ENCODE data around the gene ZFYVE21.

ZFYVE21 gene

GRCh38 chr14:103737432-103738045, 21.9 kb downstream of the ZFYVE21 start:
- DNase-seq (ENCODE audit: low read depth) = no peak

DNA sequence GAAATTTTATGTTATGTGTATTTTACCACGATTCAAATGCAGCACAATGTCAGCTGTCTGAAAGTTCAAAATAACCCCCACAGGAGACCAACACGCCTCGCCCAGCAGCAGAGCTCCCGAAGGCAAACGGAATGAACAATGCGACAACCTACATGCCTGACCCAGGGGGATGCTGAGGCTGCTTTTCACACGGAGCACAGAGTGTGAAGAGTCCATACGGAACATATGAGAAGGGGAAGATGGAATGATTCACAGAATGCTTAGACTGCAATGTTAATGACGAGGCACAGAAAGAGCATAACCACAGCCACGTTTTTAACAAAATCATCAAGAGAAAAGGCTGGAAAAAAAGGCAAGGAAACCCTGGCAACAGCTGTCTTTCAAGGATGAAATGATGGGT, 22.6 kb downstream of the ZFYVE21 start:
- no peak for DNase-seq (ENCODE audit: low read depth)

GRCh38 chr14:103738701-103739451, 23.3 kb downstream of the ZFYVE21 start:
- DNase-seq (ENCODE audit: low read depth) = no peak

DNA sequence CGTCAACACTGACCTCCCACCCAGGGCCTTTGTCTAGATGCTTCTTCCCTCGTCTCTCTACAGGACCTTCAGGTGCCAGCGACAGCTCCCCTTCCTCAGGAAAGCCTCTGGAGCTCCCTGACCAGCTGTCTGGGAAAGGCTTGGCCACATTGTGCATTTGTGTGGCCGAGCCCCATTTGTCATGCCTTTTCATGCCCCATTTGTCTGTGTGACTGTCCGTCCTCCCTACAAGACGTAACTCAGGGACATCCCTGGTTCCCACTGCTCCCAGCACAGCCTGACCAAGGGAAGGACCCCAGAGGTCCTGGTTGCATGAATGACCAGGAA, 23.8 kb downstream of the ZFYVE21 start:
- DNase-seq (ENCODE audit: low read depth) = no peak

GRCh38 chr14:103739793-103740501, 24.3 kb downstream of the ZFYVE21 start:
- no peak for DNase-seq (ENCODE audit: low read depth)

DNA sequence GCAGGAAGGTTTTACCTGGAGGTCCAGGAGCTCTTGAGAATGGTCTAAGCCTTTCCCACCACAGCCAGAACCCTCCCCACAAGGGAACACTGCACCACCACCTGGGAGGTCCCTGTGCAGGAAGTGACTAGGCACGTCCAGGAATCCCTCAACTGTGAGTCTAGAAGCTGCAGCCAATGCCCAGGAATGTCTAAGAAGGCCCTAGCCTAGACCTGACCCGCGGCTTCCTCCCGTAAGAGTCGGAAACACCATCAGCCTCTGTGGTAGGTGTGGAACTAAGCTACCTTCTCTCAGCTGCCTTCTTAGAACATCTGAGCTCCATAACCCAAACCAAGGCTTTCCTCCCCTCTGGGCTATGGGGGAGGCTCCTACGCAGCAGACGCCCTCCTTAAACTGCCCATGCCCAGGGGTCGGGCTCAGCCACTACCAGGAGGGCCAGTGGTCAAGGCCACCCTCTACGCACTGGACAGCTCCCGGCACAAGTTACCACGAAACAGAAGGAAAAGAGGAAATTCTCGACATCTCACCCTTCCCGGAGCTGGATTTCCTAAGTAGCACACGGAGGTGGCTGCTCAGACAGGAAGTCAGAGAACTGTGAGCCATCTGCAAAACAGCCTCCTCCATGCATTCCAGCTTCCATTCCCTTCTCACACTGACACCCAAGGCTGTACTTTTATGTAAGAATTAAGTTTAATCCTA, 25.5 kb downstream of the ZFYVE21 start:
- no peak for DNase-seq (ENCODE audit: low read depth)

GRCh38 chr14:103741876-103742275, 26.3 kb downstream of the ZFYVE21 start:
- DNase-seq (ENCODE audit: low read depth) = no peak

GRCh38 chr14:103742499-103743255, 27.1 kb downstream of the ZFYVE21 start:
- no peak for DNase-seq (ENCODE audit: low read depth)

DNA sequence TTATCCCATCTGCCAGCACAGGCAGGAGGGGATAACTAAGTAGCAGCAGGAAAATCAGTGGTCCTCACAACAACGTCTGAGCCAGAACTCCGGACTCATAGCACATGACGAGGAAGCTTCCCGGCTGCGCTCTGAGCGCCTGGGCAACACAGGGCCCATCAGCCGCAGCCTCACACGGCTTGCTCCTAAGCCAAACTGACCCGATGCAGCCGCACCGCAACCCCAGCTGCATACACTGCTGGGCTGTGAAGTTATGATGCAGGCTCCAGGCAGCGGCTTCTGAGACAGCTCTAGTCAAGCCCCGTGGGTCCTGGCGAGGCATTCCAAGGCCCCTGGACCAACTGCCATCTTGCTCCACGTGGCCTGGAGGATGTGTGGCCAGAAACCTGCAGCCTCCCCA, 28.1 kb downstream of the ZFYVE21 start:
- DNase-seq (ENCODE audit: low read depth) = no peak

DNA sequence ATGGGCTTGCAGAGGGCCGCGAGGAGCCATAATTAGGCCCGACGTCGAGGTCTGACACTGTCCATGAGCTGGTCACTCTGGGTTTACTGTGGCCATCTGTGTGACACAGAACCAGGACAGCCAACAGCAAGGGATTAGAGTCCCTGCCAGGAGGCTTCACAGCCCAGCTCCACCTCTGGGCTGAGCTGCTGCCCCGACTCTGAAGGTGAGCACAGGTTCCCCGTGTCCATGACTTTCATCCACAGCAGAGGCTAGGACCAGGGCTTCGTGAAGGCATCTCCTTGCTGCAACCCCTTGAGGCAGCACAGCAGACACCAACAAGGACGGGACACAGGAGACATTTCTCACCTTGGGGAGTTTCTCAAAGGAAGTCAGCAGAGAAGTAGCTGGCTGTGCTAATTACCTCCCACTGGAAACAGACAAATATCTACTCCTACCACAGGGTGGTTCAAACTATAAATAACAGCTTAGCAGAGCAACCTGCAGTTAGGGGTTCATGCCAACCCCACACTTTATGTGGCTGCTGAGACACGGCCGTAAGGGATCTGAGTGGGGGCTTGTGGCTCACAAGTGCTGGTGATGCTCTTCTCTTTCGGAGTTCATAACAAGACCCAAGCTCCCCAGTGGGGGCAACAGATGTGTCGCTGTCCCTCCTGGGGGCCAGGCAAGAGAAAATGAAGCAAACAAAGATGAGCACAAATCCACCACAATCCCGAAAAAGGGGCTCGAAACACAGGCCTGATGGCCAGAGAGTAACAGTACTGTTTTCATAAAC, 29.2 kb downstream of the ZFYVE21 start:
- no peak for DNase-seq (ENCODE audit: low read depth)

GRCh38 chr14:103745424-103745823, 29.8 kb downstream of the ZFYVE21 start:
- no peak for DNase-seq (ENCODE audit: low read depth)

DNA sequence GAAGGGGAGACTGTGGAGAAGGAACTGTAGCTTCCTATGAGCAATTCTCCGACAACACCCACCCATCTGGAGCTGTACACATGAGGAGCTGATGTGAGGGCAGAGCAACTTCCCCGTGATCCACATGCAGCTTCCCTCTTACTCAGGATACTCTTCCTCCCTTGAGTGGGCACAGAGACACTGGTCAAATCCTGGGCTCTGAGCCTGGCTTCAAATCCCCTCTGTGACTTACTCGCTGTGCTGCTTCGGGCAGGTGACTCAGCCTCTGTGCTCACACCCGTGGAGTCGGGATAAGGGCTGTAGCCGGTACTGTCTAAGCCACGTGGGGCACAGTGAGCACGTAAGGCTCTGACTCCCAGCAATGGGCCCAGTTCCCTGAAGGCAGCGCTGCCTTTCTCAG, 31.1 kb downstream of the ZFYVE21 start:
- DNase-seq (ENCODE audit: low read depth) = no peak

DNA sequence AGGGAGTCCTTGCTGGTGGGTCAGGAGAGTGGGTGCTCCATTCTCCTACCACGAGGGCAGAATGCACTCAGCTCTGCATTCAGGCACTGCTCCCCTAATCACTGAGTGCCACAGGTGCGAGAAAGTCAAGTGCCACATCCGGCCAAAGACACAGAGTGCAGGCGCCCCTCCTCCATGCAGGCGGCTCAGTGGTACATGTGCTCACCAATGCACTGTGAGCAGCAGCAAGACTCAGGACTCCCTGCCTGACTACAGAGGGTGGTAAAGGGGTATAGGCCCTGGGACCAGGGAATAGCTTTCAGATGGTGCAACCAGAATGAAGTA, 32.9 kb downstream of the ZFYVE21 start:
- peak; percentile 17 for DNase-seq (ENCODE audit: low read depth)

DNA sequence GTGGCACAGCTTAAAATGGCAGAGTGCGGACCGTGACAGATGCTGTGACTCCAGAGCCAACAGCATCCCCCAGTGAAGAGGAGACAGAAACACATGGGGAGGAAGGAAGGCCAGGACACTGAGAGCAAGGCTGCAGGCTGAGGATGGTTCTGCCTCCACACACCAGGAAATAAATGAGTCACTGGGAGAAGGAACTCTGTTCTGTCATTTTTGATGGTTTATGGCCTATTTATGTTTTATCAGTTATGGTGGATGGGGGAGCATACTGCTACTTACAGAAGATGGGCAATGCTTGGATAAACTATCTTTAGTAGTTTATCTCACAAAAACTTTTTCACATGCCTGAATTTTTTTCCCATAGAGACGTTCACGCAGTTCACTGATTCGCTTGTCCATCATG, 33.8 kb downstream of the ZFYVE21 start:
- DNase-seq (ENCODE audit: low read depth) = no peak

DNA sequence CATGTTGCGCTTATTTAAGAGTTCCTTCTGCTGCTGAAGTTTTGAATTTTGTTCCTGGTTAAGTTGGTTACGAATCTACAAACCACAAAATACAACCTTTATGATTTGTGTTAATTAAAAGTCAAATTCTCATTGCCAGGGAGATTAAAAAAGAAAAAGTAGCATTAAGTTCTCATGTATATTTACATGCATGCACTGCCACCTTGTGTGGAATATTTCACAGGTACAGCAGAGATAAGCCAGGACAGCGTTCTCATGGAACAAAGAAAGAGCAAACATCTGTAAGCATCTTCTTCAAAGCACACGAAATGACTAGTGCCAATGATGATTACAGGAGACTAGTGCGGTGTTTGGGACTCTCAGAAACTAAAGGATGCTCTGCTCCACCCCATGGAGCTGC, 34.2 kb downstream of the ZFYVE21 start:
- no peak for DNase-seq (ENCODE audit: low read depth)

DNA sequence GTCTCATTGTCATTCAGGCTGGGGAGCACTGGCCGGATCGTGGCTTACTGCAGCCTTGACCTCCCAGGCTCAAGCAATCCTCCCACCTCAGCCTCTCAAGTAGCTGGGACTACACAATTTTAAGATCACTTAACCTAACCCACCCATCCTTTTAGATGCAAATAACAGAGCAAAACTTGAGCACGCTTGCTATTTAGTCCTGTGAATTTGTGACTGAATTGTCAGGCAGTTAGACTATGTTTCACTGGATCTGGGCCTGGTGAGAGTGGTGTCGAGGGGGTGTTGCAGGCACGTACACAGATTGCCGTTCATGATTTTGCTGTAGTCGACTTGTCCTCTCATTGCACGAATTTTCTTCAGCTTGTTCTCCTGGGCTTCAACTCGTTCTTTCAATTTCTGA, 38.2 kb downstream of the ZFYVE21 start:
- DNase-seq (ENCODE audit: low read depth) = no peak

DNA sequence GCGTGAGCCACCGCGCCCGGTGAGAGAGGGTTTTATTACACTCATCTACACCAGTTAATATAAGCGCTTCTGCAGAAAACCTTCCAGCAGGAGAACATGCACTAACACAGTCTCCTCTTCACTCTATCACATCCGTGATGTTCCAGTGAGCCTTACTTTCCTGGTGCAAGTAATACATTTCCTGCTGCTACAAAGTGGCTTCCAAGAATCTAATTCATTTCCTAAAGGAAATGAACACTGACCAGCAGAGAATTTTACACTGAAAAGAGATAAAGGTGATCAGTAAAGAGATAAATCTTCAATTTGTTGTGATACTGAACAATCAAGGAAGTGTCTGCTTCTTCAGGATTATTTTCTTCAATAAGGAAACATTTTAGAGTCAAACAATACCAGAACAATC, 39.5 kb downstream of the ZFYVE21 start:
- DNase-seq (ENCODE audit: low read depth) = no peak

DNA sequence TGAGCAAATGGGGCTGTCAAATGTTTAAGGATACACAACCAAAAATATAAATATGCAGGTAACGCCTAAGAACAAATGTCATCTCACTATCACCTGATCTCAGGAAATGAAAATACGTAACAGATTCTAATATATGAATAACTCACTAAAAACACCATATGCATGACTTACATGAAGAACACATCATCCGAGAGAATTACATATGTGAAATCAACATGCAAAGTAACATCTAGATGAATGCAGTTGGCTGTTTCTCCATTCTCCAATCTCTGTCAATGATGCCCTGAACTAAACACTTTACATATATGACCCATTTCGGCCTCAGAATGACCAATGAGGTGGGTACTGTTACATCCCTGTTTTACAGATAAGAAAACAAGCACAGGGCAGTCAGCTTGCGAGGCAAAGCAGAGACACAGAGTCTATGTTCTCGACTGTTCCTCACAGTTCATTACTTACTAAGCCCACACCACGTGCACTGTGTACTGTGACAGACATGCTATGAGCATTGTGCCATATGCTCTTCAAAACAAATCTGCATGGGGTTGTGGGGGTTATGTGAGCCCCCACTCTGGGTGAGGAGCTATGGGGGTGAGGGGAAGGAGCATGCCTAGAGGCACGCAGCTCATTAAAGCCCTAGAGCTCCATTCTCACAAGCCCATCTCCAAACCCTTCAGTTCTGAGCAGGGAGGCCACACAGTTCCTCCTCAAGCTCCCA, 42.6 kb downstream of the ZFYVE21 start:
- no peak for DNase-seq (ENCODE audit: low read depth)

GRCh38 chr14:103762036-103762435, 46.4 kb downstream of the ZFYVE21 start:
- no peak for DNase-seq (ENCODE audit: low read depth)

GRCh38 chr14:103762541-103762940, 46.9 kb downstream of the ZFYVE21 start:
- no peak for DNase-seq (ENCODE audit: low read depth)
